Spleen (tissue), 11 donors: Measurements from ENCODE around the gene SLC2A2. TPM values are rescaled to one million over a fixed set of nuclear protein-coding genes. Genes with fewer than 3 reads are reported as not detected.
A peak's percentile ranks its signal among the peaks of the same experiment; 100 is the strongest.

Experiments used
- DNase-seq: peaks from one replicate; pipeline ENCODE4 v3.0.0-alpha.2; 2020
- H3K27ac ChIP-seq, 8 donors: fragments of 200-600 bp; sonication (generic) in 7 of 8; 1 replicate in 4 of 8; 2 replicates in 4 of 8; pipeline versions ENCODE4 v1.5.0 to v1.8.0; 2016 to 2021; ENCODE audit warnings: inconsistent platforms in 4 of 8, mild to moderate bottlenecking in 4 of 8, moderate library complexity in 1 of 8
- H3K27me3 ChIP-seq, 7 donors: fragments of 200-600 bp; sonication (generic) in 6 of 7; replicated peaks in 1 of 7; 1 replicate in 4 of 7; 2 replicates in 3 of 7; pipeline versions ENCODE4 v1.5.0 to v1.8.0; 2016 to 2021; ENCODE audit warnings: inconsistent platforms in 3 of 7, mild to moderate bottlenecking in 1 of 7
- H3K36me3 ChIP-seq, 6 donors: fragments of 200-600 bp; sonication (generic) in 5 of 6; 1 replicate in 4 of 6; 2 replicates in 2 of 6; pipeline versions ENCODE4 v1.5.0 to v1.8.0; 2016 to 2021; ENCODE audit warnings: inconsistent platforms in 2 of 6
- H3K4me1 ChIP-seq, 6 donors: fragments of 200-600 bp; sonication (generic) in 5 of 6; 1 replicate in 3 of 6; 2 replicates in 3 of 6; pipeline versions ENCODE4 v1.5.0 to v1.8.0; 2016 to 2021; ENCODE audit warnings: inconsistent platforms in 3 of 6
- H3K4me3 ChIP-seq, 8 donors: fragments of 200-600 bp; sonication (generic) in 7 of 8; 1 replicate in 4 of 8; 2 replicates in 4 of 8; pipeline versions ENCODE4 v1.5.0 to v1.8.0; 2016 to 2021; ENCODE audit warnings: inconsistent platforms in 4 of 8, mild to moderate bottlenecking in 4 of 8, moderate library complexity in 2 of 8
- H3K9me3 ChIP-seq, 8 donors: fragments of 200-600 bp; sonication (generic) in 7 of 8; 1 replicate in 4 of 8; 2 replicates in 4 of 8; pipeline versions ENCODE4 v1.5.0 to v1.8.0; 2016 to 2021; ENCODE audit warnings: inconsistent platforms in 4 of 8
- POLR2A ChIP-seq, 3 donors: fragments of 450-650 bp; IDR thresholded peaks; one replicate each; pipeline ENCODE4 v1.5.1; 2017; ENCODE audit warnings: antibody characterized with exemption in 3 of 3, mild to moderate bottlenecking in 1 of 3
- POLR2AphosphoS5 ChIP-seq, 3 donors: sonication (generic); formaldehyde crosslinking; IDR thresholded peaks; one replicate each; pipeline ENCODE4 v1.5.1; 2017; ENCODE audit warnings: antibody characterized with exemption in 3 of 3
- WGBS, 5 donors: extraction: QIAGEN DNeasy Blood & Tissue Kit in 3 of 5; methylation state at CpG; one replicate each; pipeline versions ENCODE4 v1.1.5 to v1.1.7; 2013 to 2018; 5-methylcytosine and 5-hydroxymethylcytosine counted together
- intact Hi-C: fragments of 100-400 bp; cut with DNase I; formaldehyde crosslinking; loops from one replicate; pipeline ENCODE4 v1.15.0; 2023; ENCODE audit warnings: low total_unique reads
- polyA plus RNA-seq, 3 donors: library from polyadenylated mRNA; stranded (reverse); fragments of 200-250 nt; gene quantifications; one replicate each; pipeline ENCODE4 v1.2.1, GENCODE V29; 2013
- total RNA-seq, 7 donors: library from RNA; depleted of rRNA in 3 of 7; stranded (reverse); fragments of >200 nt in 3 of 7; fragmentation: NEBNext Ultra II Directional in 4 of 7; extraction: Animal tissue kit (Norgen Biotek cat#: 25700) in 4 of 7; gene quantifications; one replicate each; pipeline versions ENCODE4 v1.1.0 to v1.2.1, GENCODE V29; 2016 to 2021
- TF ChIP-seq, protein P1 (sequence below), 11 experiments: fragments of 200-600 bp in 7 of 11; fragments of 450-650 bp in 4 of 11; sonication (generic) in 4 of 11; IDR thresholded peaks in 8 of 11; conservative IDR thresholded peaks in 3 of 11; 1 replicate in 7 of 11; 2 replicates in 4 of 11; pipeline versions ENCODE4 v1.4.0 to v1.8.0; 2016 to 2021; ENCODE audit warnings: antibody characterized with exemption in 11 of 11, inconsistent platforms in 4 of 11, mild to moderate bottlenecking in 1 of 11
- donor health status: healthy with polysubstance abuse.
- donor health status: DM: no; HTN: no; CAD: no; lungs with moderate emphysema.
- donor health status: DM: no; HTN: no; CAD: no.
- donor health status: Bipolar disorder and iron deficiency.
- donor health status: healthy.
- donor health status: DM: no; HTN: no; CAD: no.
- donor health status: DM: yes; HTN: yes; CAD: no.

The SLC2A2 gene
- total and polyA plus RNA-seq, 10 donors, result not detected

DNA sequence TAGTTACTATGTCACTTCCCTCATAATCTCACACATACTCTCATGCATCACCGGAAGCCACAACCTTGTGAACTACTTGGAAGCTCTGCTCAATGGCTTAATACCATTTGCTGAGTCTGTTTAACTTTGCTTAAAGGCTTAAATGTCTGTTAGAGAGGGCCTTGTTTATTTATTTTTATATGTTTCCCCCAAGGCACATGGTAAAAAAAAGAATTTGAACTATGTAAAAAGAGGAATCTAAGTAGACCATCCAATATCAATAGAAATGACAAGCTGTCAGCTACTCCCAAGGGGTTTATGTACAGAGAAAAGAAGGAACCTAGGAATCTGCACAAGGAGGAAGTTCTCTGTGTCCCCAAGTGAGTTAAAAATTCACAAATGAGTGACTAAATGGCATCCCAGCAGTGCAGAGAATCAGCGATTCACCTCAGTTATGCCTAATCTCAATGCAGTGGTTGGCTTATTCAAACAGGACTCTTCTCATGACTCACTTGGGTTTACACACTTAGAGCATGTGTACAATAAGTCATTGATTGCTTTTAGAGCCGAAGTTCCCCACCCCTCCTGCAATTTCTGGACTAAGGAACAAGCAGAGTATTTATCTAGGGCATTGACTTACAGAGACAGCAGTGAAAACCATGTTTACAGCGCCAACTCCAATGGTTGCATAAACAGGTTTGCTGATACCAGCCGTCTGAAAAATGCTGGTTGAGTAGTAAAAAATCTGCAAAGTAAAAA is 24.4 kb downstream of the SLC2A2 start:
- Histone ChIP-seq H3K4me1 (peaks cover 0 to 15% (median 0%) of the 10 kb centered on the region in 6 donors), H3K27me3 (no peaks in the 10 kb centered on the region), H3K4me3 (no peak overlapping the region), H3K36me3 (no peaks in the 10 kb centered on the region), H3K9me3 (no peaks in the 10 kb centered on the region), H3K27ac (no peak overlapping the region)
- DNase-seq, result no peak
- TF ChIP-seq POLR2AphosphoS5 (IDR thresholded peaks at IDR 0.05) (no peak), POLR2A (IDR thresholded peaks at IDR 0.05) (no peak)
- TF ChIP-seq, protein P1, sequence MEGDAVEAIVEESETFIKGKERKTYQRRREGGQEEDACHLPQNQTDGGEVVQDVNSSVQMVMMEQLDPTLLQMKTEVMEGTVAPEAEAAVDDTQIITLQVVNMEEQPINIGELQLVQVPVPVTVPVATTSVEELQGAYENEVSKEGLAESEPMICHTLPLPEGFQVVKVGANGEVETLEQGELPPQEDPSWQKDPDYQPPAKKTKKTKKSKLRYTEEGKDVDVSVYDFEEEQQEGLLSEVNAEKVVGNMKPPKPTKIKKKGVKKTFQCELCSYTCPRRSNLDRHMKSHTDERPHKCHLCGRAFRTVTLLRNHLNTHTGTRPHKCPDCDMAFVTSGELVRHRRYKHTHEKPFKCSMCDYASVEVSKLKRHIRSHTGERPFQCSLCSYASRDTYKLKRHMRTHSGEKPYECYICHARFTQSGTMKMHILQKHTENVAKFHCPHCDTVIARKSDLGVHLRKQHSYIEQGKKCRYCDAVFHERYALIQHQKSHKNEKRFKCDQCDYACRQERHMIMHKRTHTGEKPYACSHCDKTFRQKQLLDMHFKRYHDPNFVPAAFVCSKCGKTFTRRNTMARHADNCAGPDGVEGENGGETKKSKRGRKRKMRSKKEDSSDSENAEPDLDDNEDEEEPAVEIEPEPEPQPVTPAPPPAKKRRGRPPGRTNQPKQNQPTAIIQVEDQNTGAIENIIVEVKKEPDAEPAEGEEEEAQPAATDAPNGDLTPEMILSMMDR (IDR thresholded peaks at IDR 0.05 in 8 of 11, conservative IDR thresholded peaks at IDR 0.05 in 3 of 11), result no peak
- 75 to 85% (median 81%) methylated on average over 5 of the region's 5 CpGs for WGBS, 5 donors
- intact Hi-C loops, result no loop called here

DNA sequence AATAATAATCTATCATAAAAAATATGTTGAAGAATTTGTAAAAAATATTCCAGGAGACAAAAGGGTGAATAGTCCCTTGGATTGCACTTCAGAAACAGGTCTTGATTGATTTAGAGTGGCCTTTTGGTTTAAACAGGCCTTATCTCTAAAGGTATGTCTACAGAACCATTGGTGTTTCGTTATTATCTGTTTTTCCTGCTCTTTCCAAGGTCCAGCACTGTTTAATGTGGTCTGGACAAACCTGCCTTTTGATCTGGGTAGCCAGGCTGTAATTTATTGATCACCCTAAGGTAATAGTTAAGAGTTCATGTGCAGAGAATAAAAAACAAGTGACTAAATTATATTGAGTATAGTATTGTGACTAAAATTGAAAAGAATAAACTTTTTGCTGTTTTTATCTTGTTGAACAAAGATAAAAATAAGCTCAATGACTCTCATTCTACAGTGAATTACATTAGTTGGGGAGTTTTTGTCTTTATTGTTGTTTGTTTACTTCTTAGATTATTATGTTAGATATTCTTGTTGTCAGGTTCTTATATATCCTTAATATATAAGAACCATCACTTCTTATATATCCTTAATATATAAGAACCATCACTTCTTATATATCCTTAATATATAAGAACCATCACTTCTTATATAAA is 25.1 kb downstream of the SLC2A2 start:
- Histone ChIP-seq H3K27ac (no peak overlapping the region), H3K27me3 (no peaks in the 10 kb centered on the region), H3K4me1 (peaks cover 0 to 15% (median 0%) of the 10 kb centered on the region in 6 donors), H3K36me3 (no peaks in the 10 kb centered on the region), H3K9me3 (no peaks in the 10 kb centered on the region), H3K4me3 (no peak overlapping the region)
- TF ChIP-seq POLR2AphosphoS5 (IDR thresholded peaks at IDR 0.05) (no peak), POLR2A (IDR thresholded peaks at IDR 0.05) (no peak)
- TF ChIP-seq, protein P1 (IDR thresholded peaks at IDR 0.05 in 8 of 11, conservative IDR thresholded peaks at IDR 0.05 in 3 of 11), result no peak
- WGBS, 5 donors, result 56 to 74% (median 65%) methylated on average over 1 of the region's 1 CpG
- no peak for DNase-seq
- intact Hi-C loops, result no loop called here

DNA sequence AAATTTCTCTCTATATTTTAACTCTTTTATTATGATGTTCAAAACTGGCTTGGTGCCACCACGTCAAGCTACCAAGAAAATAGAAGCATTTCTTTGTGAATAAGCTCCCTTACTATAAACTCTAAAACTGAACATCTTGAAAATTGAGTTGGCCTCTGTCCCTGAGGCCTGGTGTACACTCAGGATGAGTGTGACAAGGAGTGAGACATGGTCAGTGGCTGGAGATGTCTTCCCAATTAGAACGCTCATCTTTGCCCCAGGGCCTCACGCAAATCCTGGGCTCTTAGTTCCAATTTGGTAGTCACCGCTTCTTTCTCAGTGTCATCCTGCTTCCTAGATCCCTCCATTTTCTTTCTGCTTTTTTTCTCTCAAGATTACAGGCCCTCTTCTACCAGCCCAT is 26.2 kb downstream of the SLC2A2 start:
- TF ChIP-seq POLR2A (IDR thresholded peaks at IDR 0.05) (no peak), POLR2AphosphoS5 (IDR thresholded peaks at IDR 0.05) (no peak)
- TF ChIP-seq, protein P1 (IDR thresholded peaks at IDR 0.05 in 8 of 11, conservative IDR thresholded peaks at IDR 0.05 in 3 of 11), result no peak
- DNase-seq, result no peak
- Histone ChIP-seq H3K27me3 (no peaks in the 10 kb centered on the region), H3K9me3 (no peaks in the 10 kb centered on the region), H3K27ac (no peak overlapping the region), H3K36me3 (no peaks in the 10 kb centered on the region), H3K4me1 (peaks cover 0 to 15% (median 0%) of the 10 kb centered on the region in 6 donors), H3K4me3 (no peak overlapping the region)
- intact Hi-C loops, result no loop called here
- WGBS, 5 donors, result 80 to 93% (median 91%) methylated on average over 4 of the region's 4 CpGs

DNA sequence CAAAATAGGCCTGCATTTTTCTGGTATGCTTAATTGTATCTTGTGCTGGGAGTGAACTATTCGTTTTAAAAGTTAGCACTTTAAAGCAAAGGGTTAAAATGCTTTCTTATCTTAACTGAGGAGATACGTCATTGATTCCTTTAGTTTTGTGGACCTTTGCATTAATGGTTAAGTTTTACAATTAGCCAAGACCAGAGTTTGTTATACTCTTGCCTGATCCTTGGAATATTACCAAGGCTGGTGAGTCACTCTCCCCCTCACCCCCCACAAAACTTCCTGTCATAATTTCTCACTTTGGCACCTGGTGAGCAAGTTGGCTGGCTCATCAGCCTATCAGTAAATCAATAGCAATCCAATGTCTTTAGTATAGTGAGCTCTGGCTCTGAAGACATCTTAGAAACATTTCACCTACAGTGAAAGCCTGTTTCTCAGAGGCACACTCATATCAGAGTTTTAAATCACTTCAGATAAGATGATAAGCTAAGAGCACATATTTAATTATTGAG is 26.7 kb downstream of the SLC2A2 start:
- Histone ChIP-seq H3K27ac (peak overlapping the region in 1 of 8 donors; percentile 3), H3K4me3 (no peak overlapping the region), H3K27me3 (no peaks in the 10 kb centered on the region), H3K9me3 (no peaks in the 10 kb centered on the region), H3K4me1 (peaks cover 0 to 15% (median 0%) of the 10 kb centered on the region in 6 donors), H3K36me3 (no peaks in the 10 kb centered on the region)
- WGBS, 5 donors, result 47 to 70% (median 59%) methylated on average over 2 of the region's 2 CpGs
- TF ChIP-seq, protein P1 (IDR thresholded peaks at IDR 0.05 in 8 of 11, conservative IDR thresholded peaks at IDR 0.05 in 3 of 11), result no peak
- TF ChIP-seq POLR2AphosphoS5 (IDR thresholded peaks at IDR 0.05) (no peak), POLR2A (IDR thresholded peaks at IDR 0.05) (no peak)
- intact Hi-C loops, result no loop called here
- DNase-seq, result no peak
